GM13977 (cell line): ENCODE data around the gene CADPS.

ENCODE experiments used
- DNase-seq: peaks from one replicate; pipeline ENCODE4 v3.0.0; 2012; ENCODE audit warnings: low spot score
- CTCF ChIP-seq: IDR thresholded peaks from 2 replicates; pipeline ENCODE4 v1.5.1; 2012; ENCODE audit warnings: mild to moderate bottlenecking, control low read depth; ENCODE audit not compliant: insufficient read depth; ENCODE audit errors: extremely low read depth, missing control alignments
- in situ Hi-C: fragments of 300-500 bp; cut with MboI; formaldehyde crosslinking; loops from one replicate; pipeline ENCODE4 v1.12.0; 2022; ENCODE audit warnings: low sequenced_read_pairs, low pct_unique_long_range_greater_than_20kb, mixed read lengths, inconsistent platforms; ENCODE audit not compliant: unreplicated experiment

The CADPS gene

GRCh38 chr3:62659660-62660059 lies 215.6 kb downstream of the CADPS start:
- in situ Hi-C loops: no loop called here
- peak; percentile 1 for TF ChIP-seq CTCF
- DNase-seq: no peak

- no peak for DNase-seq
- TF ChIP-seq CTCF: no peak
- in situ Hi-C loops: no loop called here
Measured at GRCh38 chr3:62655691-62656063, 219.5 kb downstream of the CADPS start.

- no peak for TF ChIP-seq CTCF
- DNase-seq: no peak
- in situ Hi-C loops: no loop called here
Measured at GRCh38 chr3:62655056-62655690, 220.0 kb downstream of the CADPS start.

- in situ Hi-C loops: no loop called here
- no peak for DNase-seq
- TF ChIP-seq CTCF: no peak
Measured at GRCh38 chr3:62653796-62654195, 221.4 kb downstream of the CADPS start.

- no peak for DNase-seq
- TF ChIP-seq CTCF: no peak
- in situ Hi-C loops: no loop called here
Measured at GRCh38 chr3:62647711-62648110, 227.5 kb downstream of the CADPS start.

GRCh38 chr3:62644493-62644892 lies 230.7 kb downstream of the CADPS start:
- TF ChIP-seq CTCF: no peak
- in situ Hi-C loops: no loop called here
- DNase-seq: no peak

- DNase-seq: no peak
- no peak for TF ChIP-seq CTCF
- in situ Hi-C loops: no loop called here
Measured at GRCh38 chr3:62638316-62638715, 236.9 kb downstream of the CADPS start.
